Peyer's patch (tissue), 4 donors: ENCODE data around the gene PRRT2. TPM values are rescaled to one million over a fixed set of nuclear protein-coding genes. Genes with fewer than 3 reads are reported as not detected.

Experiments used
- DNase-seq, 3 donors: peaks; one replicate each; pipeline ENCODE4 v3.0.0-alpha.2; 2017 to 2019
- H3K27ac ChIP-seq, 4 donors: fragments of 200-600 bp; sonication (generic); one replicate each; pipeline ENCODE4 v1.5.1; 2016 to 2019
- H3K27me3 ChIP-seq, 2 donors: fragments of 200-600 bp; sonication (generic); one replicate each; pipeline ENCODE4 v1.5.1; 2019
- H3K36me3 ChIP-seq, 3 donors: fragments of 200-600 bp; sonication (generic); one replicate each; pipeline ENCODE4 v1.5.1; 2016 to 2019
- H3K4me1 ChIP-seq, 4 donors: fragments of 200-600 bp; sonication (generic); one replicate each; pipeline ENCODE4 v1.5.1; 2016 to 2019
- H3K4me3 ChIP-seq, 4 donors: fragments of 200-600 bp; sonication (generic); 1 replicate in 3 of 4; 2 replicates in 1 of 4; pipeline ENCODE4 v1.5.1; 2016 to 2019; ENCODE audit warnings: mild to moderate bottlenecking in 1 of 4
- H3K9me3 ChIP-seq, 4 donors: fragments of 200-600 bp; sonication (generic); one replicate each; pipeline ENCODE4 v1.5.1; 2016 to 2019; ENCODE audit warnings: mild to moderate bottlenecking in 1 of 4
- POLR2A ChIP-seq, 2 donors: fragments of 450-650 bp; IDR thresholded peaks; one replicate each; pipeline ENCODE4 v1.5.1; 2017; ENCODE audit warnings: antibody characterized with exemption in 2 of 2, mild to moderate bottlenecking in 2 of 2, moderate library complexity in 2 of 2
- total RNA-seq, 4 donors: library from RNA; depleted of rRNA; stranded (reverse); fragments of >200 nt; gene quantifications; one replicate each; pipeline ENCODE4 v1.1.0, GENCODE V29; 2016
- TF ChIP-seq, protein P1 (sequence below), 6 experiments: fragments of 450-650 bp in 4 of 6; fragments of 200-600 bp in 2 of 6; sonication (generic) in 1 of 6; IDR thresholded peaks; one replicate each; pipeline ENCODE4 v1.5.1; 2017 to 2019; ENCODE audit warnings: antibody characterized with exemption in 6 of 6, mild to moderate bottlenecking in 3 of 6, moderate library complexity in 1 of 6

Gene PRRT2
- total RNA-seq, 4 donors from 2014 or later, result 0.95 to 3.3 (median 2.5) TPM; not detected in 1

DNA sequence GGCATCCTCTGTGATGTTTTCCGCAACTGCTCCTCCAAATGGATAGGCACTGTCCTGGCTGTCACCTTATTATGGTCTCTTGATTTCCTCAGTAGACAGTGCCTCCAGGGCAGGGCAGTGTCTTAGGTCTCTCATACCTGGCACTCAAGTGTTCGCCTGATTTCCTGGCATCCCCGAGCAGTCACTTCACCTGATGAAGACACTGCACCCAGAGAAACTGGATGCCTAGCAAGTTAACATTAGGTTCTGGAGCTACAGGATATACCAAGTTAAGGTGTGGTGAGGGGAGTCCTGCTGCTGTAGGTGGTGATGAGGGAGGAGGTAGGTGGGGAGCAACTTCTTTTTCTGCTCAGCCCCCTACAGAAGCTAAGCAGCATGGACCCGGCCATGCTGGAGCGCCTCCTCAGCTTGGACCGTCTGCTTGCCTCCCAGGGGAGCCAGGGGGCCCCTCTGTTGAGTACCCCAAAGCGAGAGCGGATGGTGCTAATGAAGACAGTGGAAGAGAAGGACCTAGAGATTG, 9.5 kb upstream of the PRRT2 start:
- Histone ChIP-seq H3K4me3 (no peak overlapping the region), H3K27me3 (no peaks in the 10 kb centered on the region), H3K9me3 (no peaks in the 10 kb centered on the region), H3K36me3 (peaks cover 0 to 39% (median 0%) of the 10 kb centered on the region in 3 donors), H3K27ac (no peak overlapping the region), H3K4me1 (peaks cover 0 to 9% (median 2%) of the 10 kb centered on the region in 4 donors)
- DNase-seq, result no peak
- no peak for TF ChIP-seq POLR2A (IDR thresholded peaks at IDR 0.05)
- TF ChIP-seq, protein P1, sequence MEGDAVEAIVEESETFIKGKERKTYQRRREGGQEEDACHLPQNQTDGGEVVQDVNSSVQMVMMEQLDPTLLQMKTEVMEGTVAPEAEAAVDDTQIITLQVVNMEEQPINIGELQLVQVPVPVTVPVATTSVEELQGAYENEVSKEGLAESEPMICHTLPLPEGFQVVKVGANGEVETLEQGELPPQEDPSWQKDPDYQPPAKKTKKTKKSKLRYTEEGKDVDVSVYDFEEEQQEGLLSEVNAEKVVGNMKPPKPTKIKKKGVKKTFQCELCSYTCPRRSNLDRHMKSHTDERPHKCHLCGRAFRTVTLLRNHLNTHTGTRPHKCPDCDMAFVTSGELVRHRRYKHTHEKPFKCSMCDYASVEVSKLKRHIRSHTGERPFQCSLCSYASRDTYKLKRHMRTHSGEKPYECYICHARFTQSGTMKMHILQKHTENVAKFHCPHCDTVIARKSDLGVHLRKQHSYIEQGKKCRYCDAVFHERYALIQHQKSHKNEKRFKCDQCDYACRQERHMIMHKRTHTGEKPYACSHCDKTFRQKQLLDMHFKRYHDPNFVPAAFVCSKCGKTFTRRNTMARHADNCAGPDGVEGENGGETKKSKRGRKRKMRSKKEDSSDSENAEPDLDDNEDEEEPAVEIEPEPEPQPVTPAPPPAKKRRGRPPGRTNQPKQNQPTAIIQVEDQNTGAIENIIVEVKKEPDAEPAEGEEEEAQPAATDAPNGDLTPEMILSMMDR (IDR thresholded peaks at IDR 0.05), result no peak

DNA sequence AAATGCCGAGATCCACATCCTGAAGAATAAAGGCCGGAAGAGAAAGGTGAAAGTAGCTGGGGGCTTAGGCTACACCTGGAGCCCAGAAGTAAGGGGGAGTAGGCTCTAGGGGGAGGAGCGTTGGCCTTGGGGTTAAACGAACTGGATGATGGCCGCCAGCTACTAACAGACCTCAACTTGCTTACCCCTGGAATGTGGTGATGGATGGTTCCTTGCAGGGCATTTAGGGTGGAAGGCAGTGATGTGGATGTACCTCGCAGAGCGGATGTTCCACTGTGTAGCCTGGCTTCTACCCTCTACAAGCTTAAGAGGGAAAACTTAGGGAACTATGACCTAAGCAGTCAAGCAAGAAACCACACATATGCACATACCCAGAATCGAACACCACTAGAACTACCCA, 8.0 kb upstream of the PRRT2 start:
- Histone ChIP-seq H3K4me3 (no peak overlapping the region), H3K4me1 (peaks cover 2 to 21% (median 14%) of the 10 kb centered on the region in 4 donors), H3K36me3 (peaks cover 0 to 27% (median 0%) of the 10 kb centered on the region in 3 donors), H3K9me3 (no peaks in the 10 kb centered on the region), H3K27ac (peak overlapping the region; percentile 93 to 99 (median 98)), H3K27me3 (no peaks in the 10 kb centered on the region)
- TF ChIP-seq POLR2A (IDR thresholded peaks at IDR 0.05), result no peak
- TF ChIP-seq, protein P1 (IDR thresholded peaks at IDR 0.05), result no peak
- DNase-seq, result no peak

DNA sequence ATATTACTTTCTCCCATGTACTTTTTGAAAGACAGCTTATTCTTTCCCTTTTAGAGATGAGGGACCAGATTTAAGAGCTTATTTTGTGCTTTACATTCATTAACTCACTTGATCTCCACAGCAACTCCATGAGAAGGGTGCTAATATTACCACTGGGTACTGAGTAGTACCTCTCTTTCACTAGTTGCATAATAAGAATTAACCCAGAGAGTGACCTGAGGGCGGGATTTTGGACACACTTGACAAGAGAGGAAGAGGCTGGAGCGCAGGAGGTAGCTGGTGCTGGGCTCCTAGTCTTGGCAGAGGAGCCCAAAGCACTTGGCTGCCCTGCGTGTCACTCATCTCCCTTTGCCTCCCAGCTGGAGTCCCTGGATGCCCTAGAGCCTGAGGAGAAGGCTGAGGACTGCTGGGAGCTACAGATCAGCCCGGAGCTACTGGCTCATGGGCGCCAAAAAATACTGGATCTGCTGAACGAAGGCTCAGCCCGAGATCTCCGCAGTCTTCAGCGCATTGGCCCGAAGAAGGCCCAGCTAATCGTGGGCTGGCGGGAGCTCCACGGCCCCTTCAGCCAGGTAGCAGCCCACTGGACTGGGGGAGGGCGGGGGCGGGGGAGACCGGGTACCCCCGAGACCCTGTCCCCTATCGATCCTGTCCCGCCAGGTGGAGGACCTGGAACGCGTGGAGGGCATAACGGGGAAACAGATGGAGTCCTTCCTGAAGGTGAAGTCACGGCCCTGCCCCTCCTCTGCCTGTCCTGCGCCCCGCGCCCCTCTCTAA, 7.3 kb upstream of the PRRT2 start:
- H3K4me1 ChIP-seq, result peaks cover 4 to 27% (median 19%) of the 10 kb centered on the region in 4 donors
- peak in 2 of 3 donors; percentile 29 to 61 for DNase-seq
- peak overlapping the region; percentile 93 to 99 (median 98) for H3K27ac ChIP-seq
- H3K27me3 ChIP-seq, result no peaks in the 10 kb centered on the region
- H3K4me3 ChIP-seq, result peak overlapping the region; percentile 76 to 84 (median 78)
- no peak for TF ChIP-seq POLR2A (IDR thresholded peaks at IDR 0.05)
- TF ChIP-seq, protein P1 (IDR thresholded peaks at IDR 0.05), result no peak
- H3K9me3 ChIP-seq, result no peaks in the 10 kb centered on the region
- peaks cover 0 to 27% (median 0%) of the 10 kb centered on the region in 3 donors for H3K36me3 ChIP-seq

GRCh38 chr16:29805232-29806098, 6.5 kb upstream of the PRRT2 start:
- H3K27me3 ChIP-seq, result no peaks in the 10 kb centered on the region
- TF ChIP-seq, protein P1 (IDR thresholded peaks at IDR 0.05), result peak in 4 of 6 experiments; percentile 1 to 20 (median 17)
- TF ChIP-seq POLR2A (IDR thresholded peaks at IDR 0.05), result peak; percentile 83 to 90
- peak overlapping the region; percentile 93 to 99 (median 98) for H3K27ac ChIP-seq
- peak overlapping the region; percentile 76 to 84 (median 78) for H3K4me3 ChIP-seq
- H3K4me1 ChIP-seq, result peaks cover 4 to 35% (median 21%) of the 10 kb centered on the region in 4 donors
- H3K36me3 ChIP-seq, result peaks cover 0 to 25% (median 0%) of the 10 kb centered on the region in 3 donors
- DNase-seq, result peak; percentile 98 to 99 (median 98)
- no peaks in the 10 kb centered on the region for H3K9me3 ChIP-seq

DNA sequence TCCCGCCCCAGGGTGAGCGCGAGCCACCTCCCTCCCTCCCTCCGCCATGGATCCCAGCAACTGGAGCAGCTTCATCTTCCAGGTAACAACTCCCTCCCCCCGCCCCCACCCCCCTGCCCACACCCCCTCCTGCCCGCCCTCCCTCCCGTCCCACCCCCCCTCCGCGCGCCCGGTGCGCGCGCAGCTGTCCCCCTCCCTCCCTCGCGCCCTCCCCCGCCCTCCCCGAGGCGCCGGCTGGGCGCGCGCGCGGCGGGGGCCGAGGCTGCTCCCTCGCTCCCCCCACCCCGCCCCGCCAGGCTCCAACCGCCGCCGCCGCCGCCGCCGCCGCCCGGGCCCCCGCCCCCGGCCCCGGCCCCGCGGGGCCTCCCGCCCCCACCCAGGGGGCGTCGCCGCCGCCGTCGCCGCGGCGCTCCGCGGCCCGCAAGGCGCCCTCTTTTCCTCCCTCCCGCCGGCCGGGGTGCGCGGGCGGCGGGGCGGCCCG, 5.9 kb upstream of the PRRT2 start, which contains the start of gene MAZ:
MAZ (plus strand) TSS at position 431 of the 481 bp plus-strand sequence. CDS start 173 bp downstream, outside the sequence.
- H3K36me3 ChIP-seq, result peaks cover 0 to 18% (median 0%) of the 10 kb centered on the region in 3 donors
- peak in 2 of 3 donors; percentile 74 to 86 for DNase-seq
- peak within 1 kb of the TSS; percentile 93 to 99 (median 98) for H3K27ac ChIP-seq
- TF ChIP-seq, protein P1 (IDR thresholded peaks at IDR 0.05), result no peak
- no peak for TF ChIP-seq POLR2A (IDR thresholded peaks at IDR 0.05)
- no peaks in the 10 kb centered on the region for H3K27me3 ChIP-seq
- H3K4me3 ChIP-seq, result peak within 1 kb of the TSS; percentile 76 to 84 (median 78)
- no peaks in the 10 kb centered on the region for H3K9me3 ChIP-seq
- peaks cover 4 to 41% (median 27%) of the 10 kb centered on the region in 4 donors for H3K4me1 ChIP-seq
